SK-N-SH (cell line): ENCODE measurements around the gene PCYT2.

Experiments used
- CHD2 ChIP-seq: fragments of 150-350 bp; IDR thresholded peaks from 2 replicates; pipeline ENCODE4 v1.6.1; 2018; ENCODE audit warnings: low read length; ENCODE audit not compliant: partially characterized antibody
- CTCF ChIP-seq: fragments of 200-600 bp; sonication (generic); IDR thresholded peaks from 2 replicates; pipeline ENCODE4 v1.6.1; 2017; ENCODE audit warnings: antibody characterized with exemption, mild to moderate bottlenecking, moderate library complexity
- EP300 ChIP-seq, 2 experiments: IDR thresholded peaks; 2 replicates each; pipeline versions ENCODE4 v1.4.0 to v1.6.1; 2012; ENCODE audit warnings: borderline replicate concordance in 1 of 2, low read depth in 1 of 2, low read length in 1 of 2
- FOSL2 ChIP-seq: IDR thresholded peaks from 2 replicates; pipeline ENCODE4 v1.4.0; 2012; ENCODE audit warnings: low read depth, mild to moderate bottlenecking, moderate library complexity, borderline replicate concordance
- GATA2 ChIP-seq: sonication (generic); formaldehyde crosslinking; IDR thresholded peaks from 2 replicates; pipeline ENCODE4 v1.5.0; 2020; ENCODE audit warnings: mild to moderate bottlenecking, missing genetic modification reagents
- MAX ChIP-seq: IDR thresholded peaks from 2 replicates; pipeline ENCODE4 v1.4.0; 2012; ENCODE audit warnings: low read depth
- RAD21 ChIP-seq: IDR thresholded peaks from 2 replicates; pipeline ENCODE4 v1.6.1; 2012; ENCODE audit warnings: mild to moderate bottlenecking, low read length
- REST ChIP-seq: IDR thresholded peaks from 2 replicates; pipeline ENCODE4 v1.6.1; 2012; ENCODE audit warnings: mild to moderate bottlenecking, low read depth, low read length, moderate library complexity
- TAF1 ChIP-seq: IDR thresholded peaks from 2 replicates; pipeline ENCODE4 v1.6.1; 2012; ENCODE audit warnings: low read depth, mild to moderate bottlenecking, low read length, moderate library complexity, borderline replicate concordance

GRCh38 chr17:81858170-81858966, 52.8 kb downstream of the PCYT2 start:
- no peak for TF ChIP-seq GATA2 (CRISPR knock-in tag)
- no peak for TF ChIP-seq RAD21
- no peak for TF ChIP-seq CTCF
- TF ChIP-seq TAF1, result no peak
- no peak for TF ChIP-seq REST
- TF ChIP-seq MAX, result no peak
- no peak for TF ChIP-seq CHD2
- TF ChIP-seq FOSL2, result no peak
- TF ChIP-seq EP300 (IDR thresholded peaks at IDR 0.05; ENCODE audit: borderline replicate concordance in 1 of 2, low read depth in 1 of 2, low read length in 1 of 2), result no peak
